ENCODE measurements around the gene PHOSPHO2. TPM values are rescaled to one million over a fixed set of nuclear protein-coding genes. Genes with fewer than 3 reads are reported as not detected.

PHOSPHO2 gene
- total RNA-seq (2014; rRNA removed; shearing (Covaris generic)): 3.9 and 5.8 TPM in 2 replicates

- DNase-seq (ENCODE audit: low read depth): peak; percentile 97
Measured at GRCh38 chr2:169694113-169694893, at the start of gene PHOSPHO2, which contains the start of gene CFAP210. Gene PHOSPHO2 (plus strand): TSS chr2:169694469. CDS start chr2:169700972, 6,503 bp downstream. Gene CFAP210 (minus strand): TSS chr2:169694405. CDS start chr2:169694327, 78 bp downstream.

DNA sequence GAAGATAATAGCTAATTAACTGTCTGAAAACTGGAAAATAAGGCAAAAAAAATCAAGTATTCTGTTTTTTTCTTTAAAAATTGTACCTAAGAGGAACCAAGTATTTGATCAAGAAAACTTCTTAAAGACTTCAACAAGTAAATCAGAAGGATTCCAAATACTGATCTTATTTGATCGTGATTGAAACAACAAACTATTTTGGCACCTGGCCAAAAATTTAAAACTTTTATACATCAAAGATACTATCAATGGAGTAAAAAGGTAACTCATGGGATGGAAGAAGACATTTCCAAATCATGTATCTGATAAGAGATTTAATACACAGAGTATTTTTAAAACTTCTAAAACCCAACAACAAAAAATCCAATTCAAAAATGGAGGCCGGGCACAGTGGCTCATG lies 46.8 kb upstream of the PHOSPHO2 start:
- DNase-seq (ENCODE audit: low read depth): no peak

GRCh38 chr2:169649278-169649677 lies 45.0 kb upstream of the PHOSPHO2 start:
- DNase-seq (ENCODE audit: low read depth): no peak

DNA sequence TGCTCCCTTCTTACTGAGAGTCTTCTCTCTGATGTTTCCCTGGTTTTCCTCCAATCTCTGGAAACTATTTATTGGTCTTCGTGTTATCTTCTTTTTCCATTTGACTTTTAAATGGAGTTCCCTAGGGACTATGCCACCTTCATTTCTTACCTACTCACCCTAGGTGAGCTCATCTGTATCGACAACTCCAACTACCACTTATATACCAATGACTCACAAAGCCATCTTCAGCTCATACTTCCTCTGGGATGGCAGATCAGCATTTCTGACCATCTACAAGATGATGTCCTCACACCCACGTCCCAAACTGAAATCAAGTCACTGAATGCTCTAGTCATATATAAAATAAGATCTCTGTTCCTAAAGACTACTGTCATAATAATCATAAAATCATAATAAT lies 40.6 kb upstream of the PHOSPHO2 start:
- no peak for DNase-seq (ENCODE audit: low read depth)

DNA sequence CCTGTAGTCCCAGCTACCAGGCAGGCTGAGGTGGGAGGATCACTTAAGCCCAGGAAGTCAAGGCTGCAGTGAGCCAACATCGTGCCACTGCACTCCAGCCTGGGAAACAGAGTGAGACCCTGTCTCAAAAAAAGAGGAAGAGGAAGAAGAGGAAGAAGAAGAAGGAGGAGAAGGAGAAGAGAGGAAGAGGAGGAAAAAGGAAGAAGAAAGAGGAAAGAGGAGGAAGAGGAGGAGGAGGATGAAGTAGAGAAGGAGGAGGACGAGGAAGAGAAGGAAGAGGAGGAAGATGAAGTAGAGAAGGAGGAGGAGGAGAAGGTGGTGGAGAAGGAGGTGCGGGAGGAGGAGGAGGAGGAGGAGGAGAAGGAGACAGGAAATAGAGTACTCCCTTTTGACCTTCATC lies 38.1 kb upstream of the PHOSPHO2 start:
- DNase-seq (ENCODE audit: low read depth): no peak

DNA sequence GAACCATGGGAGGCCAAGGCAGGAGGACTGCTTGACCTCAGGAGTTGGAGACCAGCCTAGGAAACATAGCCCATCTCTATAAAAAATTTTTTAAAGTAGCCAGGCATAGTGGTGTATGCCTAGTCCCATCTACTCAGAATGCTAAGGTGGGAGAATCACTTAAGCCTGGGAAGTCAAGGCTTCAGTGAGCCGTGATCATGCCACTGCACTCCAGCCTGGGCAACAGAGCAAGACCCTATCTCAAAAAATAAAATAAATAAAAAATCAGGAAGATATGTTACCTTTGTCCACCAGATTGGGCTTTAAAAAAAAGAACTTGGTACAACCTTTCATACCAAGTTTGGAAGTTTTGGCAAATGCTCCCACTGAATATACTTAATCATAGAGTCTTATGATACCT lies 35.4 kb upstream of the PHOSPHO2 start:
- no peak for DNase-seq (ENCODE audit: low read depth)

DNA sequence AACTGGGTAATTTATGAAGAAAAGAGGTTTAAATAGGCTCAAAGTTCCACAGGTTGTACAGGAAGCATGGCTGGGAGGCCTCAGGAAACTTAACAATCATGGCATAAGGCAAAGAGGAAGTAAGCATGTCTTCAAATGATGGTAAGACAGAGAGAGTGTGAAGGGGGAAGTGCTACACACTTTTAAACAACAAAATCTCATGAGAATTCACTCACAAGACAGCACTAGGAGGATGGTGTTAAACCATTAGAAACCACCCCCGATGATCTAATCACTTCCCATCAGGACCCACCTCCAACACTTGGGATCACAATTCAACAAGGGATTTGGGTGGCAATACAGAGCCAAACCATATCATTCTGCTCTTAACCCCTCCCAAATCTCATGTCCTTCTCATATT lies 34.9 kb upstream of the PHOSPHO2 start:
- no peak for DNase-seq (ENCODE audit: low read depth)

DNA sequence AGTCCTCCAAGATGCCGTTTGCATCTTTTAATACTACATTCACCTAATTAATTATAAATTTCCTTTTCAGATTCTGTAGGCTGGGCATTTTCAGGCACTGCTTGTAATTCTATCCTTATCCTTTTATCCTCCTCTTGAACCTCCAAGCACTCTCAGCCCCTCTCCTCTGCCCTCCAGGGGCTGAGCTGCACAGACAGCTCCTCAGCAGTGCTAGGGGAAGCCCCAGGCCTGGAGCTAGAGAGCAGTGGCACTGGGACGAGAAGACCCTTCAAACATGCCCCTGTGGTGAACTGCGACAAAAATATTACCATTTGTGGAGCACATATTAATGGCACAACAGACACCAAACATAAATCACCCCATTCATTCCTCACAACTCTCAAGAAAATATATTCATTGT lies 33.0 kb upstream of the PHOSPHO2 start:
- no peak for DNase-seq (ENCODE audit: low read depth)

DNA sequence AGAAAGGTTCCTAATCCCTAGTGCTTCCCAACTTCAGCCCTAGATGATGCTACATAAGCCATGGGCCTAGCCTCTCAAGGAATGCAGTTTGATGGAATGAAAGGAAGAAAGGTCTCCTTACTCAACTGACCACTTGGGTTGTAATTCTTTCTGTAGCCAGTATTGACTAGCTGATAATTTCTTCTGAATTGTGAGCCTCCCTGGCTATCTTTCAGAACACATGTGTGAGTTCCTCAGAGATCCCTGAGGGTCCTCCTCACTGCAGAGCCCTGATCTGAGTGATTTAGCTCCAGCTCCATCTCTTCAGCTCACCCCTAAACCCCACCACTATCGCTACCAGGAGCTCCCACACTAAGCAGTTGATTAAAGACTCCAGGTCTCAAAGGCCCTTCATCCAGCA lies 31.5 kb upstream of the PHOSPHO2 start:
- DNase-seq (ENCODE audit: low read depth): no peak

- no peak for DNase-seq (ENCODE audit: low read depth)
Measured at GRCh38 chr2:169663247-169663646, 31.0 kb upstream of the PHOSPHO2 start.

DNA sequence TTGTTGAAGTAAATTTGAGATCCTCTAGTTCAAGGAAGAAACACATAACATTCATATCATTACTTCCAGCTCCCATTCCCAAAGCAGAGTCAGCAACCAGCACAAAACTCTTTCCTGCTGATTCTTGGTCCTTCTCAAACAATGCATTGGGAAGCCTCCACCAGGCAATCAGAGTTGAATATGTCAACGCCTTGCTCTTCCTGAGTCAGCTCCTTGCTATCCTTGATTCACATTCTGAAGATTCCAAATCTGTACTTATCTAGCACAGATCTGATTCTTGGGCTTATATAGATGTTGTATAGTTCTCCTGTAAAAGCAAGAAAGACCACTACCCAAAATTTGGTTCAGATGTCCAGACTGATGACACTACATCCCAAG lies 29.7 kb upstream of the PHOSPHO2 start:
- no peak for DNase-seq (ENCODE audit: low read depth)

- no peak for DNase-seq (ENCODE audit: low read depth)
Measured at GRCh38 chr2:169664978-169665930, 29.0 kb upstream of the PHOSPHO2 start.

DNA sequence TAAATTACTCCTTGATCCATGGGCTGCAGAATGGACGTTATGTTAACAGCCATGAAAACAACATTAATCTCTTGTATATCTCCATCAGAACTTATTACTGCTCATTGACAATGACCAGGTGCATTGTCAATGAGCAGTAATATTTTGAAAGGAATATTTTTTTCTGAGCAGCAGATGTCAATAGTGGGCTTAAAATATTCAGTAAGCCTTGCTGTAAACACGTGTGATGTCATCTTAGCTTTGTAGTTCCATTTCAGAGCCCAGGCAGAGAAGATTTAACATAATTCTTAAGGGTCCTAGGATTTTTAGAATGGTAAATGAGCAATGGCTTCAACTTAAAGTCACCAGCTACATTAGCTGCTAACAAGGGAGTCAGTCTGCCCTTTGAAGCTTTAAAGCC lies 26.7 kb upstream of the PHOSPHO2 start:
- no peak for DNase-seq (ENCODE audit: low read depth)

DNA sequence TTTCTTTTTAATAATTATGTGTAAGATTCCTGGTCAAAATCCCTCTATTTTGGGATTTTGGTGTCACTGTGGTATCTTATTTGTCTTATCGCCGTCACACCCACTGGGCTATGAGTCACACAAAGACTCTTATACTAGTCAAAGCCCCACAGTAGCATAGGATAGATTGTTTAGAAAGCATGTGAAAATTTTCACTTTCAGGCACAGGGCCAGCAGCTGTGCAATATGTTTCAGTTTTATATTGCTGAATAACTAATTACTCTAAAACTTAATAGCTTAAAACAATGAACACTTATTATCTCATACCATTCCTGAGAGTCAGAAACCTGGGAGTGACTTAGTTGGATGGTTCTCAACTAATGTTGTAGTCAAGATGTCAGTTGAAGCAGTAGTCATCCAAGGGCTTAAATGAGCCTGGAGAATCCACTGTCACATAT lies 24.0 kb upstream of the PHOSPHO2 start:
- peak; percentile 22 for DNase-seq (ENCODE audit: low read depth)

DNA sequence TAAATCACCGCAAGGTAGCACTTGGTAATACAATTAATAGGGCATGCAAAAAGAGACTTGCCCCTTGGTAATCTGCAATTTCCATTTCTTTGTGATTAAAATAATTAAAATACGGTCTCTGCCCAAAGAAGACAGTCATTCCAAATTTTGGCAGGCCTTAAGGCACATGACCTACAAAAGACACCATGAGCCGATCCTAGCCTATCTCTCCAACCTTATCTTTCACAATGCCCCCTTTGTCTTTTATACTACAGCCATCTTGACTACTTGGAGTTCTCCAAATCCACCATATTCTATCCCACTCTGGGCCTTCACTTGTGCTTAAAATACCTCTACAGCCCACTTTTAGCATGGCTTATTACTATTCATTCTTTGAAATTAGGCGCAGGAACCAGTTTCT lies 23.3 kb upstream of the PHOSPHO2 start:
- DNase-seq (ENCODE audit: low read depth): no peak

DNA sequence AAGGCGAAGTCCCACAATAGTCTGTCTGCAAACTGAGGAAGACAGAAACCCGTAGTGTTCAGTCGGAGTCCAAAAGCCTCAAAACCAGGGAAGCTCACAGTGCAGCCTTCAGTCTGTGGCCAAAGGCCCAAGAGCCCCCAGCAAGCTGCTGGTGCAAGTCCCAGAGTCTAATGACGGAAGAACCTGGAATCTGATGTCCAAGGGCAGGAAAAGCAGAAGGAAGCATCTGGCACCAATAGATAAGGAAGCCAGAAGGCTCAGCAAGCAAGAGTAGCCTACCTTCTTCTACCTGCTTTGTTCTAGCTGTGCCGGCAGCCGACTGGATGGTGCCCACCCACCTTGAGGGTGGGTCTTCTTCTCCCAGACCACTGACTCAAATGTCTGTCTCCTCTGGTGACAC lies 21.9 kb upstream of the PHOSPHO2 start:
- no peak for DNase-seq (ENCODE audit: low read depth)

GRCh38 chr2:169673106-169673505 lies 21.2 kb upstream of the PHOSPHO2 start:
- DNase-seq (ENCODE audit: low read depth): no peak

DNA sequence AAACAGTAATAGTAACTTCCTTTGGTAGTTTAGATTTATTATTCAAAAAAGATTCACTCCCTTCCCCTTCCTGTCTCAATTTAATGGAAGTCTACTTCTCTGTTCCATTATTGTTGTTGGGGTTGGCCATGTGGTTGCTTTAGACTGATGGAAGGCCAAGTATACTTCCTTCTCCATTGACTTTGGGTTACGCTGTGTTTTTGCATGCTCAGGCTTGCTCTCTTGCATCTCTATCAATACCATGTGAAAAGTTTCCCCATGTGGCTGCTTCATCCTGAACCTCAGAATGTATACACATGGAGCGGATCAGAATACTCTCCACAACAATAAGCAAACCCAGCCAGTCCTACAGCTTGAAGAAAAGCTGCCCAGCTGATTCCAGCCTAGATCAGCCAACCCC lies 20.3 kb upstream of the PHOSPHO2 start:
- DNase-seq (ENCODE audit: low read depth): no peak

DNA sequence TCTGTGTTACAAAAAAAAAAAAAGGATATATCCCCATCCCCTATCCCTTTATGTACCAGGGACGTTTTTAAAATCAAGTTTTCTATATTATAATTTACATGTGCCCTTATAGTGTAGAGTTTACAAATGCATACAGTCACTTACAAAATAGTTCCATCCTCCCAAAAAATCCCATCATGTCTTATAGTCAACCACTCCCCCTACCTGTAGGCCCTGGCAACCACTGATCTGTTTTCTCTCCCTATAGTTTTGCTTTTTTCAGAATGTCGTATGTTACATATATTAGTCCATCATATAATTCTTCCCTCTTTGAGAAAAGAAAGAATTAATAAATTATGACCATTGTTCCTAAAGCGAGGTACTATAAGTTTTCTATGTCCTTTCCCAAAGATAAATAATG lies 17.9 kb upstream of the PHOSPHO2 start:
- no peak for DNase-seq (ENCODE audit: low read depth)

DNA sequence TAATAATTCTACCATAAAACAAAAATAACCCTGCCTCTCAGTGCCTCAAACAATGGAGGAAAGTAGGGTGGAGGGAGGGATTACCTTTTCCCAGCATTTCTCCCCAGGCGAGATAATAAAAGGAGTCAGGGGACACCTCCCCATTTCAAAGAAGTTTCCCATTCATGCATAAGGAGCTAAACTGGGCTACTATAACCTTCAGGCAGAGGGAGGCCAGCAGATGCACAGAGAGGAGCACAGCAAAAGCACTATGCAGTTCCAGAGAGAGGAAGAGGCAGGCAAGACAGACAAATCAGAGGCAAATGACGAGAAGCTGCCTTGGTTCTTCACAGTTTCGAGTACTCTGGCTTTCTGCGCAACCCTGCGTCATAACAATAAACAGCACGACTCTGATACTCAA lies 17.4 kb upstream of the PHOSPHO2 start:
- DNase-seq (ENCODE audit: low read depth): no peak

GRCh38 chr2:169683054-169683424 lies 11.2 kb upstream of the PHOSPHO2 start:
- DNase-seq (ENCODE audit: low read depth): peak; percentile 19

DNA sequence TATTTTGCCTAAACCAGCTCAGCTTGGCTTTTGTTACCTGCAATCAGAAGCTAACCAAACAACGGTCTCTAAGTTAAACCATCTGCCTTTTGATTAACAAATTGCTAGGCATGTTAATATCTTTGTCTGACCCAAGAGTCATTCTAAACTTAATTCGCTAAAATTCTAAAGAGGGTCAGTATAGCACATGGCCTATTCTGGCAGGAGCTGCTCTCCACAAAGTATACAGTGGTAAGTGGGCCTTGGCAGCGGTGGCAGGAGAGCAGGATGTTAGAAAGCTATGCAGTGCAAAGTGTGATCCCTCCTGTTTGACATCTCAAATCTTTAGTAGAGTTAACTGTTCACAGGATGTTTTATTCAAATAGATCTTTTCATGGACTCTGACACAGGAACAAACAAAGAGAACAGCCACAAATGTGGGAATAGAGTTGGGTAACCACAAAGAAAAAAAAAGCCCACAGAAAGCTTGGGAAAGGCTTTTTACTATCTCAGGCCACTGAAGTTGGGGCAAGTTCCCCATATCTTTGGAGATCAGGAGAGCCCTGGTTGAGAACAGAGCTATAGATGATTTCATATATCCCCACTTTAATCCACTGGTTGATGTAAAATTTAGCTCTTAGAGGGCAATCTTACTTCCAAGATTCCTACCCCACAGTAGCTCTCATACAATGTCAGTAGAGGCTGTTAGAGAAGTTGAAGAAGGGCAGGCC lies 10.7 kb upstream of the PHOSPHO2 start:
- DNase-seq (ENCODE audit: low read depth): no peak

Measured in M059J (cell line).